ENCODE data around the gene TUBGCP6. TPM values are rescaled to one million over a fixed set of nuclear protein-coding genes. Genes with fewer than 3 reads are reported as not detected.

TUBGCP6 gene
- total RNA-seq, 1 donor from 2014 or later = 45.4 TPM

DNA sequence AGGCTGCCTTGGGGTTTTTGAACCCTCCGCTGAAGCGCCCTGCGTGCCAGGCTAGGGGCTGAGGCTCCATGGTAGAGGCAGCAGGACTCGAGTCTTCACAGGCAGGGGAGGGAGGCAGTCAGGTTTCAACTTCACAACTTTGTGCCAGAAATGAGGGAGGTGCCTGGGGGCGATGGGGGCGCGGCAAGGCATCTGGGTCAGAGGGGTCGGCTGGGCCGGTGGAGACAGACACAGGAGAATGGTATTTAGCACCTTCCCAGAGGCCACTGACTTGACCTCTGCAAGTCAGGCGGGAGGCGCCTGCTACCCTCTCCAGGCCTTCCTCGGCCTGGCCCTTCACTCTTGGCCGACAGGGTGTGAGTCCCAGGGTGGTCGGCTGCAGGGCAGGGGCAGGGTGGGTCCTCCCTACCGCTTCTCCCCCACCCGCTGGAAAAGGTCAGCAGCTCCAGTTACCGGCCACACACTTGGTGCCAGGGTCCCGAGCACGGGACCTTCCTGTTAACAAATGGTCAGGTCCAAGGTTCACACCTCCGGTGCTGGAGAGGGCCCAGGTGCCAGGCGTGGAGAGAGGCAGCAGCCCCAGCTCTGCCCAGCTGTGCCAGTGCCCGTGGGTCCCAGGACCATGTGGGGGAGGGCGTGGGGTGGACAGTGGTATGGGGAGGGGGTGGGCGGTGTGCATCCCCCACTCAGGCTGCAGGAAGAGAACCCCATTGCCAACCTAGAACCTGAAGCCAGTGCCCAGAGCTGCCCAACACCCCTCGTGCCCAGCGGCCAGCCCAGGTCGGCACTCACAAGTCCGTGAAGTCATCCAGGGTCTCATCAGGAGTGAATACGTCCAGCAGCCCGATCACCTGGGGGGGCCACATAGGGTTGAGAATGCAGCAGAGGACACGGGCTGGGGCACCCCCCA lies 12.9 kb upstream of the TUBGCP6 start:
- Histone ChIP-seq H3K4me3 (no peak overlapping the region), H3K36me3 (no peaks in the 10 kb centered on the region), H3K4me1 (peaks cover 21% of the 10 kb centered on the region), H3K27me3 (no peaks in the 10 kb centered on the region), H3K9me3 (no peaks in the 10 kb centered on the region), H3K27ac (no peak overlapping the region)
- no peak for DNase-seq (ENCODE audit: extremely low spot score in 2 of 2)
- intact Hi-C loops (cut with DNase I) = no loop called here
- TF ChIP-seq POLR2AphosphoS5 (IDR thresholded peaks at IDR 0.05; ENCODE audit: insufficient read depth in 1 of 2, low read depth in 1 of 2) = no peak
- TF ChIP-seq, protein P1, sequence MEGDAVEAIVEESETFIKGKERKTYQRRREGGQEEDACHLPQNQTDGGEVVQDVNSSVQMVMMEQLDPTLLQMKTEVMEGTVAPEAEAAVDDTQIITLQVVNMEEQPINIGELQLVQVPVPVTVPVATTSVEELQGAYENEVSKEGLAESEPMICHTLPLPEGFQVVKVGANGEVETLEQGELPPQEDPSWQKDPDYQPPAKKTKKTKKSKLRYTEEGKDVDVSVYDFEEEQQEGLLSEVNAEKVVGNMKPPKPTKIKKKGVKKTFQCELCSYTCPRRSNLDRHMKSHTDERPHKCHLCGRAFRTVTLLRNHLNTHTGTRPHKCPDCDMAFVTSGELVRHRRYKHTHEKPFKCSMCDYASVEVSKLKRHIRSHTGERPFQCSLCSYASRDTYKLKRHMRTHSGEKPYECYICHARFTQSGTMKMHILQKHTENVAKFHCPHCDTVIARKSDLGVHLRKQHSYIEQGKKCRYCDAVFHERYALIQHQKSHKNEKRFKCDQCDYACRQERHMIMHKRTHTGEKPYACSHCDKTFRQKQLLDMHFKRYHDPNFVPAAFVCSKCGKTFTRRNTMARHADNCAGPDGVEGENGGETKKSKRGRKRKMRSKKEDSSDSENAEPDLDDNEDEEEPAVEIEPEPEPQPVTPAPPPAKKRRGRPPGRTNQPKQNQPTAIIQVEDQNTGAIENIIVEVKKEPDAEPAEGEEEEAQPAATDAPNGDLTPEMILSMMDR (IDR thresholded peaks at IDR 0.05) = no peak
- no peak for TF ChIP-seq POLR2A (IDR thresholded peaks at IDR 0.05)

DNA sequence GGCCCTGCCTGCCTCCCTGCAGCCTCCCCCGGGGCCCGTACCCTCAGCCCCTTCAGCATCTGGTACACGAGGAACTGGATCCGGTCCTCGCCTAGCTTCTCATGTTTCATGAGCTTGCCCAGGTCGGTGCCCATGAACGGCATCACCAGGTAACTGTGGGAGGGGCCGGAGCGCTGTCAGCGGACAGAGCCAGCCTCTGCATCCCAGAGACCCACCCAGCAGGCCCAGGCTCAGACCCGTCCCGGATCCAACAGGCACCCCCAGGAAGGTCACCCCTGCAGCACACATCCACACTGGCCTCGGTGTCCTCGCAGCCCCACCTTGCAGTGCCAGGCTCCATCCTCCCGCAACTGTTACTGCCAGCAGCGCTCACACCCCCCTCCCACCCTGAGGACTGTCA lies 12.2 kb upstream of the TUBGCP6 start:
- Histone ChIP-seq H3K36me3 (no peaks in the 10 kb centered on the region), H3K4me3 (no peak overlapping the region), H3K27ac (no peak overlapping the region), H3K4me1 (peaks cover 15% of the 10 kb centered on the region), H3K9me3 (no peaks in the 10 kb centered on the region), H3K27me3 (no peaks in the 10 kb centered on the region)
- TF ChIP-seq, protein P1 (IDR thresholded peaks at IDR 0.05) = no peak
- TF ChIP-seq POLR2A (IDR thresholded peaks at IDR 0.05) (no peak), POLR2AphosphoS5 (IDR thresholded peaks at IDR 0.05; ENCODE audit: insufficient read depth in 1 of 2, low read depth in 1 of 2) (no peak)
- intact Hi-C loops (cut with DNase I) = no loop called here
- no peak for DNase-seq (ENCODE audit: extremely low spot score in 2 of 2)

DNA sequence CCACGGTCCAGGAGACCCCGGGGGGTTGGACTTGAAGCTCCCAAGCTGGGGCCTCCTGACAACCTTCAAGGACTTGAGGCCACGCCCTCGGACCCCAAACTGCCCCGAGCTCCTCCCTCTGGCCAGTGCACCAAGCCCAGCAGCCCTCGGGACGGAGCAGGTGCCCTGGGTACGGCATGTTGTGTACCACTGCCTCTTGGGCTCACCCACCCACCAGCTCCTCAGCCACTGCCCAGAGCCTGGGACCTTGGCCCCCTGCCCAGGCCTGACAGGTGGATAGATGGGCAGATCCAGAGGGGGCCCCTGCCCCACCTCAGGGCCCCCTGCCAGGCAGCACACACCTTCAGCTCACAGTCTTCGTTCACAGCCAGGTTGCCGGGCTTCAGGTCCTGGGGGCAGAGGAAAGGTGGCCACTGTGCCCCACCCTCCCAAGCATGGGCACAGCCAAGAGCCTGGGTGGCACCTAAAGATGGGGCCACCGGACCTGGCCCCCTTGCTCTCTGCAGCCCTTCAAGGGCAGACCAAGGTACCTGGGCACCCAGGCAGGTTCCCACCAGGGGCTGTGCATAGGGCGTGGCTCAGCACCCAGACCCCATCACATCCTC lies 11.5 kb upstream of the TUBGCP6 start:
- Histone ChIP-seq H3K27me3 (no peaks in the 10 kb centered on the region), H3K27ac (no peak overlapping the region), H3K36me3 (no peaks in the 10 kb centered on the region), H3K4me3 (no peak overlapping the region), H3K9me3 (no peaks in the 10 kb centered on the region), H3K4me1 (peaks cover 18% of the 10 kb centered on the region)
- intact Hi-C loops (cut with DNase I) = no loop called here
- no peak for DNase-seq (ENCODE audit: extremely low spot score in 2 of 2)
- TF ChIP-seq POLR2A (IDR thresholded peaks at IDR 0.05) = no peak
- no peak for TF ChIP-seq POLR2AphosphoS5 (IDR thresholded peaks at IDR 0.05; ENCODE audit: insufficient read depth in 1 of 2, low read depth in 1 of 2)
- TF ChIP-seq, protein P1 (IDR thresholded peaks at IDR 0.05) = no peak

DNA sequence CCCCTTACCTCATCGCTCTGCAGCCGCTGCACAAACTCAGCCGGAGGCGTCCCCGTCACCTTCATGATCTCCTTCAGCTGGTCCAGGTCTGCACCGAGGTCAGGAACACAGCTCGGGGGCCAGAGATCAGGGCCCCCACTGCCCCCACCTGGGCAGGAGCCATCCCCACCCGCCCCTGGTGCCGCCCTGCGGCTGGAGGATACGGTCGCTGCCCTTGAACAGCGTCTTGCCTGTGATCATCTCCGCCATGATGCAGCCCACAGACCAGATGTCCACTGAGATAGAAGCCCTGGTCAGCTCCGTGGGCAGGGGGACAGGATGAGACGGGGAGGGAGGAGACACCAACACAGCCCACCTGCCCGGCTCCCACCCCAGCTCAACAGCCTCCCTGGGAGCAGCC lies 10.8 kb upstream of the TUBGCP6 start:
- intact Hi-C loops (cut with DNase I) = no loop called here
- Histone ChIP-seq H3K27ac (no peak overlapping the region), H3K36me3 (no peaks in the 10 kb centered on the region), H3K9me3 (no peaks in the 10 kb centered on the region), H3K4me3 (no peak overlapping the region), H3K27me3 (no peaks in the 10 kb centered on the region), H3K4me1 (peaks cover 20% of the 10 kb centered on the region)
- TF ChIP-seq, protein P1 (IDR thresholded peaks at IDR 0.05) = no peak
- TF ChIP-seq POLR2A (IDR thresholded peaks at IDR 0.05) (no peak), POLR2AphosphoS5 (IDR thresholded peaks at IDR 0.05; ENCODE audit: insufficient read depth in 1 of 2, low read depth in 1 of 2) (no peak)
- no peak for DNase-seq (ENCODE audit: extremely low spot score in 2 of 2)

DNA sequence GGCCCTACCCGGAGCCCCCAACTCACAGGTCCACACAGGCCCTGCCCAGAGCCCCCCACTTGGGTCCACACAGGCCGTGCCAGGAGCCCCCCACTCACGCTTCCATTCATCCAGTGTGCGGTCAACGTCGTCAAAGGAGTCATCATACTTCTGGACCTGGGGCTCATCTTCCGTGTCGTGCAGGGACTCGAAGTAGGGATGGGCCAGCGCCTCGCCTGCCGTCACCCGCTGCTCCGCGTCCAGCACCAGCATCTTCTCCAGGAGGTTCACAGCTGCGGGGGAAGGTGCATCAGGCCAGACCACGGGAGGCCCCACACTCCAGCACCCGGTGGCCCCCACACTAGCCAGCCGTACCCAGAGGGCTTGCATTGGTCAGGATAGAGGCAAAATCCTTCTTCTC lies 10.3 kb upstream of the TUBGCP6 start:
- no peak overlapping the region for H3K4me3 ChIP-seq
- no peaks in the 10 kb centered on the region for H3K9me3 ChIP-seq
- H3K4me1 ChIP-seq = peaks cover 20% of the 10 kb centered on the region
- no peaks in the 10 kb centered on the region for H3K36me3 ChIP-seq
- intact Hi-C loops (cut with DNase I) = no loop called here
- no peaks in the 10 kb centered on the region for H3K27me3 ChIP-seq
- no peak for DNase-seq (ENCODE audit: extremely low spot score in 2 of 2)
- TF ChIP-seq, protein P1 (IDR thresholded peaks at IDR 0.05) = no peak
- no peak for TF ChIP-seq POLR2A (IDR thresholded peaks at IDR 0.05)
- no peak for TF ChIP-seq POLR2AphosphoS5 (IDR thresholded peaks at IDR 0.05; ENCODE audit: insufficient read depth in 1 of 2, low read depth in 1 of 2)
- no peak overlapping the region for H3K27ac ChIP-seq
